NB4 (cell line): Measurements from ENCODE around the gene ZFAND3.
"Not testable (repeated sequence)": the region's sequence is repeated elsewhere in the genome, so short reads cannot be mapped to it uniquely, and the experiment has no call there.

Experiments used
- DNase-seq: peaks from one replicate; pipeline ENCODE4 v3.0.0; 2010; ENCODE audit warnings: low read depth
- H3K4me3 ChIP-seq: one replicate; pipeline ENCODE4 v1.5.1; 2011; ENCODE audit warnings: mild to moderate bottlenecking, low read depth, low read length, moderate library complexity
- MYC ChIP-seq: IDR thresholded peaks from 2 replicates; pipeline ENCODE4 v1.6.1; 2011; ENCODE audit warnings: low read depth, low read length
- POLR2A ChIP-seq: IDR thresholded peaks from 2 replicates; pipeline ENCODE4 v1.6.1; 2011; ENCODE audit warnings: mild to moderate bottlenecking; ENCODE audit not compliant: insufficient read length; ENCODE audit errors: extremely low read depth
- TF ChIP-seq, protein P1 (sequence below): IDR thresholded peaks from 2 replicates; pipeline ENCODE4 v1.6.1; 2011; ENCODE audit warnings: low read depth, low read length
- TF ChIP-seq, protein P2 (sequence below): IDR thresholded peaks from one replicate; pipeline ENCODE4 v1.5.1; 2012; ENCODE audit warnings: low read depth, low read length

ZFAND3 gene

GRCh38 chr6:38043259-38043753 is 223.8 kb downstream of the ZFAND3 start:
- TF ChIP-seq, protein P1, sequence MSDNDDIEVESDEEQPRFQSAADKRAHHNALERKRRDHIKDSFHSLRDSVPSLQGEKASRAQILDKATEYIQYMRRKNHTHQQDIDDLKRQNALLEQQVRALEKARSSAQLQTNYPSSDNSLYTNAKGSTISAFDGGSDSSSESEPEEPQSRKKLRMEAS, result no peak
- TF ChIP-seq MYC, result no peak
- no peak for TF ChIP-seq POLR2A
- no peak overlapping the region for H3K4me3 ChIP-seq
- DNase-seq, result no peak

DNA sequence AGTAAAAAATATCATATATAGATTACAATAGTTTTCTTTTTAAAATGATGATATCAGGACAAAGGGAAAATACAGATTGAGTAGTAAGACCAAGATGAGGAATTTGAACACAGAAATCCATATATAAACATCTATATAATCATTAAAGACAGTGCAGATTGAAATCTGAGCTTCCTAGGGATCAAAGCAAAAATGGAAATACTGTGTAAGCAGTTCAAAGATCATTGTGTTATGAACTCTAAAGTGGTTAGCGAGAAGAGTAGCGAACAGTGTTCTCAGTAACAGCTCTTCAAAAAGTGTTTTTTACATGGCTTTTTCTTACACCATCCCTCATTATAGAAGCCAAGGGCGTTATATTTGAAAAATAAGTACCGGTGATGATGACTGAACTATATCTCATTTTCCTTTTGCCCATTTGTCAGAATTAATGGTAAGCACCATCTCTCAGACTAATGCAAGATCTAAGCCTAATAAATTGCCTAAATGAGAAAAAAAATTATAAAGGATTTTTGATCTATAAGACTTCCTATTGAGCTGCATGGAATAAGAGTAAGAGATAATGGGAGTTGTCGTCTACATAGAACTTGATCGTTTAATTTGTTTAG is 226.3 kb downstream of the ZFAND3 start:
- TF ChIP-seq POLR2A (no peak), MYC (no peak)
- TF ChIP-seq, protein P1, result no peak
- TF ChIP-seq, protein P2, sequence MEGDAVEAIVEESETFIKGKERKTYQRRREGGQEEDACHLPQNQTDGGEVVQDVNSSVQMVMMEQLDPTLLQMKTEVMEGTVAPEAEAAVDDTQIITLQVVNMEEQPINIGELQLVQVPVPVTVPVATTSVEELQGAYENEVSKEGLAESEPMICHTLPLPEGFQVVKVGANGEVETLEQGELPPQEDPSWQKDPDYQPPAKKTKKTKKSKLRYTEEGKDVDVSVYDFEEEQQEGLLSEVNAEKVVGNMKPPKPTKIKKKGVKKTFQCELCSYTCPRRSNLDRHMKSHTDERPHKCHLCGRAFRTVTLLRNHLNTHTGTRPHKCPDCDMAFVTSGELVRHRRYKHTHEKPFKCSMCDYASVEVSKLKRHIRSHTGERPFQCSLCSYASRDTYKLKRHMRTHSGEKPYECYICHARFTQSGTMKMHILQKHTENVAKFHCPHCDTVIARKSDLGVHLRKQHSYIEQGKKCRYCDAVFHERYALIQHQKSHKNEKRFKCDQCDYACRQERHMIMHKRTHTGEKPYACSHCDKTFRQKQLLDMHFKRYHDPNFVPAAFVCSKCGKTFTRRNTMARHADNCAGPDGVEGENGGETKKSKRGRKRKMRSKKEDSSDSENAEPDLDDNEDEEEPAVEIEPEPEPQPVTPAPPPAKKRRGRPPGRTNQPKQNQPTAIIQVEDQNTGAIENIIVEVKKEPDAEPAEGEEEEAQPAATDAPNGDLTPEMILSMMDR, result no peak
- DNase-seq, result no peak
- no peak overlapping the region for H3K4me3 ChIP-seq

DNA sequence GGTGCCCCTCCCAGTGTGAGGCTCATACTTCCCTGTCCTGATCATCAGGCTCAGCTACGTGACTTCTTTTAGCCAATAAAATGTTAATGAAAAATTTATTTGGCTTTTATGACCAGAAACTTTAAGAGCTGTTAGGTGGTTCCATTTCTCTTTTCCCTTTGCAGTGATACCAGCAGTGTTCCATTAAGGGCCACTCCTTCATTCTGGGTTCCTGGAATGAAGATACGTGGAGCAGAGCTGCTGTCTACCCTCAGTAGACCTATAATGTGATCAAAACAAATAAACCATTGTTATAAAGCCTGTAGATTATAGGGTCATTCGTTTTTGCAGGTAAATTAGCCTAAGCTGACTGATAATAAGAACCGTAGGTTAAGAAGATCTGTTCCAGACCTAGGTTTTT is 228.0 kb downstream of the ZFAND3 start:
- H3K4me3 ChIP-seq, result no peak overlapping the region
- TF ChIP-seq, protein P2, result no peak
- TF ChIP-seq, protein P1, result no peak
- no peak for TF ChIP-seq POLR2A
- no peak for TF ChIP-seq MYC
- no peak for DNase-seq

- H3K4me3 ChIP-seq, DNase-seq: not testable (repeated sequence)
Measured at GRCh38 chr6:38049861-38050397, 230.4 kb downstream of the ZFAND3 start.

DNA sequence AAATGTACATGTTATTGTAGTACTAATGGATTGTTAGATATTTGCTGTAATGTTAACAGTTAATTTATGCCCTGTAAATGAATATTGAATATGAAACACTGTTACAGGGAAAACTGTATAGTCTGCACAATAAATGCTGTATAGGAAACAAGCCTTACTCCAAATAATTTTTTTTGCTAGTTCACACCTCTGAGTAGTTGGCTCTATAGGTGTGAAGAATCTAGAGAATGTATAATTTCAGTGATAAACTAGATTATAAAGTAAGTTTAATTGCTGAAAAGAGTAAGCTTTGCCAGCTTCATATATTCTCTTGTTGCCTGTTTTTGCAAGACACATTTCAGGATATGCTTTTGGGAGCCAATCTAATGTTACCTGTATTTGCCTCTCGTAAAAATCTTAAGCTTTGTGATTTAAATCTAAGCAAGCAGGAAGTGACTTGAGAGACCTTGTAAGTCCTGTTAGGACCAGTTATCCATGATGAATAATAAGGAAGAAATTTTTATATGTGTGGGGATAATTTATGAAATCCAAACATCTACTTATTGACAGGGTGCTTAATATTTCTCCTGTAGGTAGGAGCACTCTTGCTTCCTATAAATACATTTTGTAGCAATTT is 232.4 kb downstream of the ZFAND3 start:
- no peak for DNase-seq
- no peak overlapping the region for H3K4me3 ChIP-seq
- no peak for TF ChIP-seq POLR2A
- TF ChIP-seq, protein P1, result no peak
- TF ChIP-seq, protein P2, result no peak
- TF ChIP-seq MYC, result no peak

DNA sequence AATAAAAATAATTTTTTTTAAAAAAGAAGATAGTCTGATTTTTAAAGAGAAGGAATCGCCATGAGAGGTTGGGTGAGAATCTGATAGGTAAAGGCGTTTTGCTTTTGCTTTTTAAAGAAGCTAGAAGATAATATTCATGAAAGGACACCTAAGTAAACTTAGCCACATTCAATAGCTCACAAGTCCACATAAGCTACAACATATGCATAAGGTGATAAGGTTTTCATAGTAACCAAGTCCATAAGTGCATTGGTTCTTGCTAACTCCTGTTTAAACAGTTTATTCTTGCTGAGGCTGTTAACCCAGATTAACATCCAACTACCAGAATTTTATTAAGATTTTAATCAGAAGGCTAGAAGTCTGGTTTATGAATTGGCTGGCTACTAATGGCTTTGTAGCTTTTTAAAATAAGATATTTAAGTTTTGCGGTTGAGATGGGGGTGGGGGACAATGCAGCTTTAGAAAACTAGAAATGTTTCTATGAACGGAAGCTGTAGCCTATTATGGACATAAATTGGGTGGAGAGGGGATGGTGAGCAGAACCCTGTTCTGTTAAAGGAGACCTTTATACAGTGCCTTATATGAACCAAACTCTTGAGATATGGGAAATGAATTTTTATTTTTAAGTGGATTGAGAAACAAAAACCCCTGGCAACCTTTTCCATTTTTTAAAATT is 235.1 kb downstream of the ZFAND3 start:
- DNase-seq, result no peak

More for the DNA sequence above, 235.1 kb downstream of the ZFAND3 start:
- no peak overlapping the region for H3K4me3 ChIP-seq
- no peak for TF ChIP-seq MYC
- no peak for TF ChIP-seq POLR2A
- TF ChIP-seq, protein P2, result no peak
- TF ChIP-seq, protein P1, result no peak
